Measurements from ENCODE around the gene PRICKLE4. TPM values are rescaled to one million over a fixed set of nuclear protein-coding genes. Genes with fewer than 3 reads are reported as not detected.
A peak's percentile ranks its signal among the peaks of the same experiment; 100 is the strongest.

The PRICKLE4 gene
- total and polyA plus RNA-seq, 2 of the 13 experiments (the other 11 are each of a cell fraction or from before 2014, with no cell fraction given): 0.92 to 1.2 TPM

DNA sequence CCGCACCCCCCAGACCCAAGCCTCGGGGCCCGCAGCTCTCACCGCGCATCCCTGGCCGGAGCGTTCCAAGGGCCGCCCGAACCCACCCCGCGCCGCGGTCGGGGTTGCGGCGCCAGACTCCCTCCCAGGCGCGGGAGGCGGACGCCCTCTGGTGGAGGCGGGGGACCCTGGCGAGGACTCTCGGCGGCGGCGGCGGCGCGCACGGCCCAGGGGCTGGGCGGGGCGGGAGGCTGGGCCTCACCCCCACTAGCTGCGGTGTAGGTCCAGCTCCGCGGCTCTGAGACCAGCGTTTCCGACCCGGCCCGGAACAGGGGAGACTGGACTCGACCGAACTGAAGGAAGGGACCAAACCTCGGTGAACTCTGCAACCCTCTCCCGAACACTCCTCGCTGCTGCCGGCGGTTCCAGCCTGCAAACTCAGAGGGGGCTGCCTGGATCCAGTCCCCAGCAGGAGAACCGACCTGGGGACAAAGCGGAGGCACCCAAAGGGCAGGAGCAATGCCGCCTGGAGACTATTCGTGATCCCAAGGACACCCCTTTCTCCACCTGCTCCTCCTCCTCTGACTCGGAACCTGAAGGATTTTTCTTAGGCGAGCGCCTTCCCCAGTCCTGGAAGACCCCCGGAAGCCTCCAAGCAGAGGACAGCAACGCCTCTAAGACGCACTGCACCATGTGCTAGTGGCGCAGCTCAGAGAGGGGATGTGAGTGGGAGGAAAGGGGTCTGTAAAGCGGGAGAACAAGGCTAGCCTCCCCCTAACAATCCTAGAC, 6.1 kb downstream of the PRICKLE4 start (continued):
- no peak for TF ChIP-seq FOSL2 (CRISPR knock-in tag; IDR thresholded peaks at IDR 0.05)
- TF ChIP-seq GPN1 (CRISPR knock-in tag; IDR thresholded peaks at IDR 0.05; ENCODE audit: borderline replicate concordance): no peak
- TF ChIP-seq, protein P1, sequence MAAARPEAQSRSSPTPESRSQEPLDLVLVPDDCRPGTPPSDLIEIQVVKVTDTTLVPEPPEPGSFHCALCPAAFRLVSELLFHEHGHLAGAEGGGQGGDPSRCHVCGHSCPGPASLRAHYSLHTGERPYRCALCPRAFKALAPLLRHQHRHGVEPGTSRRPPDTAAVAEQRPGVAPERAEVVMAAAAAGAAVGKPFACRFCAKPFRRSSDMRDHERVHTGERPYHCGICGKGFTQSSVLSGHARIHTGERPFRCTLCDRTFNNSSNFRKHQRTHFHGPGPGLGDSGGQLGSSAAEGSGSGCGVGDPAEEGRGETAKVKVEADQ (CRISPR knock-in tag; IDR thresholded peaks at IDR 0.05; ENCODE audit: borderline replicate concordance): peak; percentile 80; the same call in 1 of the 2 replicates
- no peak for TF ChIP-seq NFE2L1 (CRISPR knock-in tag; IDR thresholded peaks at IDR 0.05; ENCODE audit: borderline replicate concordance)
- TF ChIP-seq CAMTA2 (CRISPR knock-in tag; IDR thresholded peaks at IDR 0.05; ENCODE audit: borderline replicate concordance): no peak
- no peak for TF ChIP-seq PCBP2 (optimal IDR thresholded peaks at IDR 0.05; ENCODE audit: low read depth, low read length, poor library complexity, severe bottlenecking)
- TF ChIP-seq KMT2A (CRISPR knock-in tag; IDR thresholded peaks at IDR 0.05): peak; percentile 54; the same call in 1 of the 2 replicates
- no peak for TF ChIP-seq MBNL3 (CRISPR knock-in tag; conservative IDR thresholded peaks at IDR 0.05)
- TF ChIP-seq, protein P2, sequence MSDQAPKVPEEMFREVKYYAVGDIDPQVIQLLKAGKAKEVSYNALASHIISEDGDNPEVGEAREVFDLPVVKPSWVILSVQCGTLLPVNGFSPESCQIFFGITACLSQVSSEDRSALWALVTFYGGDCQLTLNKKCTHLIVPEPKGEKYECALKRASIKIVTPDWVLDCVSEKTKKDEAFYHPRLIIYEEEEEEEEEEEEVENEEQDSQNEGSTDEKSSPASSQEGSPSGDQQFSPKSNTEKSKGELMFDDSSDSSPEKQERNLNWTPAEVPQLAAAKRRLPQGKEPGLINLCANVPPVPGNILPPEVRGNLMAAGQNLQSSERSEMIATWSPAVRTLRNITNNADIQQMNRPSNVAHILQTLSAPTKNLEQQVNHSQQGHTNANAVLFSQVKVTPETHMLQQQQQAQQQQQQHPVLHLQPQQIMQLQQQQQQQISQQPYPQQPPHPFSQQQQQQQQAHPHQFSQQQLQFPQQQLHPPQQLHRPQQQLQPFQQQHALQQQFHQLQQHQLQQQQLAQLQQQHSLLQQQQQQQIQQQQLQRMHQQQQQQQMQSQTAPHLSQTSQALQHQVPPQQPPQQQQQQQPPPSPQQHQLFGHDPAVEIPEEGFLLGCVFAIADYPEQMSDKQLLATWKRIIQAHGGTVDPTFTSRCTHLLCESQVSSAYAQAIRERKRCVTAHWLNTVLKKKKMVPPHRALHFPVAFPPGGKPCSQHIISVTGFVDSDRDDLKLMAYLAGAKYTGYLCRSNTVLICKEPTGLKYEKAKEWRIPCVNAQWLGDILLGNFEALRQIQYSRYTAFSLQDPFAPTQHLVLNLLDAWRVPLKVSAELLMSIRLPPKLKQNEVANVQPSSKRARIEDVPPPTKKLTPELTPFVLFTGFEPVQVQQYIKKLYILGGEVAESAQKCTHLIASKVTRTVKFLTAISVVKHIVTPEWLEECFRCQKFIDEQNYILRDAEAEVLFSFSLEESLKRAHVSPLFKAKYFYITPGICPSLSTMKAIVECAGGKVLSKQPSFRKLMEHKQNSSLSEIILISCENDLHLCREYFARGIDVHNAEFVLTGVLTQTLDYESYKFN (CRISPR knock-in tag; conservative IDR thresholded peaks at IDR 0.05): peak; percentile 41; the same call in 1 of the 2 replicates
- 0 out of 2 replicates have a peak, but pooled peaks have one; percentile 9 for TF ChIP-seq HNF4A (CRISPR knock-in tag; IDR thresholded peaks at IDR 0.05)
- no peak for TF ChIP-seq KDM5A (IDR thresholded peaks at IDR 0.05; ENCODE audit: borderline replicate concordance, low read length)
- TF ChIP-seq, protein P3, sequence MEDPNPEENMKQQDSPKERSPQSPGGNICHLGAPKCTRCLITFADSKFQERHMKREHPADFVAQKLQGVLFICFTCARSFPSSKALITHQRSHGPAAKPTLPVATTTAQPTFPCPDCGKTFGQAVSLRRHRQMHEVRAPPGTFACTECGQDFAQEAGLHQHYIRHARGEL (CRISPR knock-in tag; IDR thresholded peaks at IDR 0.05): 0 out of 2 replicates have a peak, but pooled peaks have one; percentile 7
- 0 out of 2 replicates have a peak, but pooled peaks have one; percentile 11 for TF ChIP-seq ZNF678 (CRISPR knock-in tag; IDR thresholded peaks at IDR 0.05)
- TF ChIP-seq ZKSCAN5 (CRISPR knock-in tag; IDR thresholded peaks at IDR 0.05): no peak
- TF ChIP-seq, protein P4, sequence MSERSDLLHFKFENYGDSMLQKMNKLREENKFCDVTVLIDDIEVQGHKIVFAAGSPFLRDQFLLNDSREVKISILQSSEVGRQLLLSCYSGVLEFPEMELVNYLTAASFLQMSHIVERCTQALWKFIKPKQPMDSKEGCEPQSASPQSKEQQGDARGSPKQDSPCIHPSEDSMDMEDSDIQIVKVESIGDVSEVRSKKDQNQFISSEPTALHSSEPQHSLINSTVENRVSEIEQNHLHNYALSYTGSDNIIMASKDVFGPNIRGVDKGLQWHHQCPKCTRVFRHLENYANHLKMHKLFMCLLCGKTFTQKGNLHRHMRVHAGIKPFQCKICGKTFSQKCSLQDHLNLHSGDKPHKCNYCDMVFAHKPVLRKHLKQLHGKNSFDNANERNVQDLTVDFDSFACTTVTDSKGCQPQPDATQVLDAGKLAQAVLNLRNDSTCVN (CRISPR knock-in tag; IDR thresholded peaks at IDR 0.05; ENCODE audit: borderline replicate concordance): no peak
- TF ChIP-seq, protein P5, sequence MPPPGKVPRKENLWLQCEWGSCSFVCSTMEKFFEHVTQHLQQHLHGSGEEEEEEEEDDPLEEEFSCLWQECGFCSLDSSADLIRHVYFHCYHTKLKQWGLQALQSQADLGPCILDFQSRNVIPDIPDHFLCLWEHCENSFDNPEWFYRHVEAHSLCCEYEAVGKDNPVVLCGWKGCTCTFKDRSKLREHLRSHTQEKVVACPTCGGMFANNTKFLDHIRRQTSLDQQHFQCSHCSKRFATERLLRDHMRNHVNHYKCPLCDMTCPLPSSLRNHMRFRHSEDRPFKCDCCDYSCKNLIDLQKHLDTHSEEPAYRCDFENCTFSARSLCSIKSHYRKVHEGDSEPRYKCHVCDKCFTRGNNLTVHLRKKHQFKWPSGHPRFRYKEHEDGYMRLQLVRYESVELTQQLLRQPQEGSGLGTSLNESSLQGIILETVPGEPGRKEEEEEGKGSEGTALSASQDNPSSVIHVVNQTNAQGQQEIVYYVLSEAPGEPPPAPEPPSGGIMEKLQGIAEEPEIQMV (CRISPR knock-in tag; IDR thresholded peaks at IDR 0.05; ENCODE audit: low read depth): peak; percentile 63; the same call in 1 of the 2 replicates
- no peak for TF ChIP-seq HNRNPUL1 (IDR thresholded peaks at IDR 0.05; ENCODE audit: low read depth, low read length)
- no peak; the same call in 1 of the 2 replicates for TF ChIP-seq ZBTB42 (CRISPR knock-in tag; IDR thresholded peaks at IDR 0.05)
- TF ChIP-seq TSC22D2 (CRISPR knock-in tag; IDR thresholded peaks at IDR 0.05; ENCODE audit: borderline replicate concordance): no peak
- TF ChIP-seq ZNF44 (CRISPR knock-in tag; IDR thresholded peaks at IDR 0.05): no peak
- 0 out of 2 replicates have a peak, but pooled peaks have one; percentile 90 for TF ChIP-seq ZNF260 (CRISPR knock-in tag; IDR thresholded peaks at IDR 0.05; ENCODE audit: borderline replicate concordance, low read depth)
- TF ChIP-seq MED13 (CRISPR knock-in tag; IDR thresholded peaks at IDR 0.05): no peak

All from HepG2 (cell line).